NCI-H146 treated with DMSO at 0.1 percent for 48 hours (cell line): ENCODE results near the gene LIMK2.
"Not testable (repeated sequence)": the region's sequence is repeated elsewhere in the genome, so short reads cannot be mapped to it uniquely, and the experiment has no call there.

Experiments used
- DNase-seq: peaks from one replicate; lab custom pipeline; 2025; ENCODE audit not compliant: unreplicated experiment; lab: John Stamatoyannopoulos, UW

Gene LIMK2

GRCh38 chr22:31241936-31242335 lies 29.8 kb downstream of the LIMK2 start:
- no peak for DNase-seq

GRCh38 chr22:31243339-31244045 lies 31.4 kb downstream of the LIMK2 start:
- DNase-seq, result no peak

GRCh38 chr22:31244046-31244942 lies 32.2 kb downstream of the LIMK2 start:
- no peak for DNase-seq

GRCh38 chr22:31244943-31245451 lies 32.9 kb downstream of the LIMK2 start:
- DNase-seq, result no peak

- not testable (repeated sequence) for DNase-seq
These were observed 33.9 kb downstream of the LIMK2 start for GRCh38 chr22:31245998-31246397.

- DNase-seq, result no peak
These were observed 34.6 kb downstream of the LIMK2 start for GRCh38 chr22:31246687-31247086.

- no peak for DNase-seq
These were observed 35.6 kb downstream of the LIMK2 start for GRCh38 chr22:31247726-31248125.

- no peak for DNase-seq
These were observed 36.1 kb downstream of the LIMK2 start for GRCh38 chr22:31248138-31248745.

- no peak for DNase-seq
These were observed 37.2 kb downstream of the LIMK2 start for GRCh38 chr22:31248965-31249958.

GRCh38 chr22:31250740-31251600 lies 38.9 kb downstream of the LIMK2 start:
- DNase-seq, result no peak

GRCh38 chr22:31253949-31254348 lies 41.9 kb downstream of the LIMK2 start:
- DNase-seq, result peak; percentile 20

- DNase-seq, result no peak
These were observed 47.8 kb downstream of the LIMK2 start for GRCh38 chr22:31259798-31260473.

GRCh38 chr22:31260474-31260856 lies 48.4 kb downstream of the LIMK2 start:
- DNase-seq, result no peak

- DNase-seq, result no peak
These were observed 50.4 kb downstream of the LIMK2 start for GRCh38 chr22:31262312-31263133.

- no peak for DNase-seq
These were observed 52.0 kb downstream of the LIMK2 start for GRCh38 chr22:31263896-31264640.

- no peak for DNase-seq
These were observed 56.2 kb downstream of the LIMK2 start for GRCh38 chr22:31268281-31268680.

GRCh38 chr22:31269892-31270579 lies 57.9 kb downstream of the LIMK2 start:
- DNase-seq, result no peak
